Lung (tissue), 12 donors: ENCODE measurements around the gene DCUN1D1. TPM values are rescaled to one million over a fixed set of nuclear protein-coding genes. Genes with fewer than 3 reads are reported as not detected.

Experiments used
- ATAC-seq: fragments of 200-7000 bp; cut with Tn5 transposase; one replicate; pipeline ENCODE4 v1.9.1; 2020; ENCODE audit warnings: moderate number of reproducible peaks; ENCODE audit not compliant: insufficient read depth, low FRiP score
- DNase-seq, 3 donors: peaks; one replicate each; pipeline ENCODE4 v3.0.0-alpha.2; 2013 to 2017
- H3K27ac ChIP-seq, 2 donors: one replicate each; pipeline ENCODE4 v1.5.1; 2013; ENCODE audit warnings: mild to moderate bottlenecking in 2 of 2, moderate library complexity in 2 of 2, control low read depth in 1 of 2, inconsistent platforms in 1 of 2, low read depth in 1 of 2, low read length in 1 of 2
- H3K27me3 ChIP-seq, 3 donors: one replicate each; pipeline ENCODE4 v1.5.1; 2013; ENCODE audit warnings: low read length in 2 of 3; ENCODE audit not compliant: control insufficient read depth in 3 of 3, insufficient read depth in 3 of 3
- H3K36me3 ChIP-seq, 4 donors: one replicate each; pipeline ENCODE4 v1.5.1; 2013; ENCODE audit warnings: low read length in 4 of 4, mild to moderate bottlenecking in 1 of 4, moderate library complexity in 1 of 4; ENCODE audit not compliant: control insufficient read depth in 4 of 4, insufficient read depth in 4 of 4
- H3K4me1 ChIP-seq, 5 donors: one replicate each; pipeline ENCODE4 v1.5.1; 2013; ENCODE audit warnings: low read length in 5 of 5, mild to moderate bottlenecking in 2 of 5, moderate library complexity in 1 of 5; ENCODE audit not compliant: control insufficient read depth in 5 of 5, insufficient read depth in 5 of 5
- H3K4me3 ChIP-seq: one replicate; pipeline ENCODE4 v1.5.1; 2013; ENCODE audit warnings: mild to moderate bottlenecking, control low read depth, moderate library complexity
- H3K9ac ChIP-seq, 2 donors: one replicate each; pipeline ENCODE4 v1.5.1; 2013; ENCODE audit warnings: low read length in 2 of 2, control low read depth in 1 of 2; ENCODE audit not compliant: insufficient read depth in 1 of 2
- H3K9me3 ChIP-seq, 4 donors: one replicate each; pipeline ENCODE4 v1.5.1; 2013; ENCODE audit warnings: low read length in 3 of 4, mild to moderate bottlenecking in 1 of 4, moderate library complexity in 1 of 4; ENCODE audit not compliant: control insufficient read depth in 4 of 4, insufficient read depth in 3 of 4
- WGBS, 2 donors: extraction: QIAGEN DNeasy Blood & Tissue Kit; methylation state at CpG; one replicate each; pipeline ENCODE4 v1.1.7; 2013; 5-methylcytosine and 5-hydroxymethylcytosine counted together
- polyA plus RNA-seq, 2 donors: library from polyadenylated mRNA; stranded (reverse); fragments of 200-250 nt; gene quantifications; one replicate each; pipeline ENCODE4 v1.2.1, GENCODE V29; 2013
- total RNA-seq, 2 donors: library from RNA; depleted of rRNA in 1 of 2; stranded (reverse); fragments of >200 nt in 1 of 2; gene quantifications; one replicate each; pipeline ENCODE4 v1.2.1, GENCODE V29; 2014 to 2021
- TF ChIP-seq, protein P1 (sequence below): IDR thresholded peaks from 2 replicates; pipeline ENCODE4 v1.5.1; 2012; ENCODE audit warnings: mild to moderate bottlenecking; ENCODE audit errors: control extremely low read depth, extremely low read depth
- donor health status: control.
- donor health status: control.
- donor health status: Bipolar disorder and iron deficiency.
- donor health status: healthy.
- donor health status: DM: yes; HTN: yes; CAD: no.

The DCUN1D1 gene
- total and polyA plus RNA-seq, 4 donors, result 6.8 to 54.7 (median 23.5) TPM

DNA sequence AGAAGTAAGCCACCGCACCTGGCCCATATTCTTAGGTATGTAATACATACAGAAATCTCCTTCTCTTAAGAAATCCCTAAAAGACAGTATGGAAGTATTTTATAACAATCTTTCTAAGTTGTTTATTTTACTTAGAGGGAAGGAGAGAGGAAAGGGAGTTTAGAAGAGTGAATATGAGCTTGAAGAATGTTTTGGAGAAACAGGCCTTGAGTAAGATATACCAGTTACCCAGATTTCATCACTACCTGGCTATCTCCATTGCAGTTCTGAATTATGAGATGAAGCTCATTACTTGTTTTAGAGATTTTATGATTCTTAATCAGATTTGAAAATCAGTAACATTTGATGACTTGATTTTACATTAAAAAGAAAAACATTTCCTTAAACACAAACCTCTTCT, 71.9 kb downstream of the DCUN1D1 start:
- Histone ChIP-seq H3K27ac (no peak overlapping the region), H3K36me3 (peaks cover 6 to 16% (median 13%) of the 10 kb centered on the region in 4 donors), H3K9ac (no peak overlapping the region), H3K4me3 (no peak overlapping the region), H3K9me3 (no peaks in the 10 kb centered on the region), H3K4me1 (no peaks in the 10 kb centered on the region), H3K27me3 (no peaks in the 10 kb centered on the region)
- WGBS, 2 donors, result 97% methylated on average over 1 of the region's 1 CpG
- ATAC-seq, result no peak
- TF ChIP-seq, protein P1, sequence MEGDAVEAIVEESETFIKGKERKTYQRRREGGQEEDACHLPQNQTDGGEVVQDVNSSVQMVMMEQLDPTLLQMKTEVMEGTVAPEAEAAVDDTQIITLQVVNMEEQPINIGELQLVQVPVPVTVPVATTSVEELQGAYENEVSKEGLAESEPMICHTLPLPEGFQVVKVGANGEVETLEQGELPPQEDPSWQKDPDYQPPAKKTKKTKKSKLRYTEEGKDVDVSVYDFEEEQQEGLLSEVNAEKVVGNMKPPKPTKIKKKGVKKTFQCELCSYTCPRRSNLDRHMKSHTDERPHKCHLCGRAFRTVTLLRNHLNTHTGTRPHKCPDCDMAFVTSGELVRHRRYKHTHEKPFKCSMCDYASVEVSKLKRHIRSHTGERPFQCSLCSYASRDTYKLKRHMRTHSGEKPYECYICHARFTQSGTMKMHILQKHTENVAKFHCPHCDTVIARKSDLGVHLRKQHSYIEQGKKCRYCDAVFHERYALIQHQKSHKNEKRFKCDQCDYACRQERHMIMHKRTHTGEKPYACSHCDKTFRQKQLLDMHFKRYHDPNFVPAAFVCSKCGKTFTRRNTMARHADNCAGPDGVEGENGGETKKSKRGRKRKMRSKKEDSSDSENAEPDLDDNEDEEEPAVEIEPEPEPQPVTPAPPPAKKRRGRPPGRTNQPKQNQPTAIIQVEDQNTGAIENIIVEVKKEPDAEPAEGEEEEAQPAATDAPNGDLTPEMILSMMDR, result no peak
- no peak for DNase-seq

DNA sequence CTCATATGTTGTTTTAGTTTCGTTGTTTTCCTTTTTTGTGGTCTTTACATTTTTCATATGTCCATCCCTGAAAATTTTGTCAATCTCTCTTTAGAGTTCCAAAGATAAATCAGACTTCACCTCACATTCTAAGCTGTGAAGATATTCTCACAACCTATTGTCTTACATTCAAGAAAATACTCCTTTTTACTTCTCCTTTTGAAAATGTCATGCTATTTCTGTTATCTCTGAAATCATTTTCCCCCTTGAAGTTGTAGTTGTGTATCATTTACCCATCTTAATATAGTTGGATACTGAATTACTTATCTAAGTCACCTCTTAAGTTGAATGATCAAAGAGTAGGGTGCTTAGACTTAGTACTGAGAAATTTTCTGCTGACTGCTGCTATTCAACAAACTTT, 74.3 kb downstream of the DCUN1D1 start:
- Histone ChIP-seq H3K27me3 (no peaks in the 10 kb centered on the region), H3K36me3 (peaks cover 10 to 23% (median 15%) of the 10 kb centered on the region in 4 donors), H3K9me3 (no peaks in the 10 kb centered on the region), H3K27ac (no peak overlapping the region), H3K4me3 (no peak overlapping the region), H3K4me1 (no peaks in the 10 kb centered on the region), H3K9ac (no peak overlapping the region)
- TF ChIP-seq, protein P1, result no peak
- DNase-seq, result no peak
- no peak for ATAC-seq
- 47 to 99% methylated on average over 1 of the region's 1 CpG for WGBS, 2 donors

DNA sequence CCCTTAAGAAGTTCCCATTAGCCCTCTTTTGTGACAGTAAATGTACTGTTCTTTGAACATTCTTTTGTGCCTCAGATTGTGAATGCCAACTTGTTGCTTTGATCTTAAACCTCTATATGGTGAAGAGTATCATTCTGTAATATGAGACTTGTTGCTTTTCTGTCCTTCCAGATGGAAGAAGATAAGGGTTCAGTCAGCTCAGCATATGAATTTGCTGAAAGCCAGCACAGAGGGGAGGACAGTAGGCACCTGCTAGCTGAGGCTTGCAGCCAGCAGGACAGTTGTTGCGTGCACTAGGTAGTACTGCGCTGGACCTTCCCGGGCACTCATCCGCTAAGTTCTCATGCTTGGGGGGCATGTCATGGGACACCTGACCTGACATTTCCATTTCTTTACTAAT, 74.7 kb downstream of the DCUN1D1 start:
- TF ChIP-seq, protein P1, result no peak
- H3K27ac ChIP-seq, result no peak overlapping the region
- DNase-seq, result no peak
- H3K27me3 ChIP-seq, result no peaks in the 10 kb centered on the region
- H3K4me1 ChIP-seq, result no peaks in the 10 kb centered on the region
- H3K9ac ChIP-seq, result no peak overlapping the region
- no peaks in the 10 kb centered on the region for H3K9me3 ChIP-seq
- ATAC-seq, result no peak
- WGBS, 2 donors, result 97 to 99% methylated on average over 4 of the region's 4 CpGs
- H3K4me3 ChIP-seq, result no peak overlapping the region
- peaks cover 10 to 23% (median 14%) of the 10 kb centered on the region in 4 donors for H3K36me3 ChIP-seq

DNA sequence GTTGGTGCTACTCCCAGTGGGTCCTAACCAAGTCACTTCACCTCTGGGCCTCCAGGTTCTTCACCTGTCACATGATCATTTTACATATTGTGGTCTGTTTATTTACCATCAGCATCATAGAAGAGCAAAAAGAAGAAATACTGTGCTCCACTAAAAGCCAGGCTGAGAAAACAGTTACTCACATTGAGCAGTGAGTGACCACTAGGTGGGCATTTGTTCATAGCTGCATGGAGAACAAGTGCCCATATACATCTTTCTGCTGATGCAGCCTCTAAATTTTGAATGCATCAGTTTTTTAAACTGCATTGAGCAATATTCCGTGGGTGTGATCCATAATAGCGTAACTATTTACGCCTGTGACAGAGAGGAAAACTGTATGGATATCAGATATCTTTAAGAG, 76.2 kb downstream of the DCUN1D1 start:
- no peaks in the 10 kb centered on the region for H3K27me3 ChIP-seq
- 90 to 94% methylated on average over 3 of the region's 3 CpGs for WGBS, 2 donors
- TF ChIP-seq, protein P1, result no peak
- H3K27ac ChIP-seq, result no peak overlapping the region
- ATAC-seq (no peak), DNase-seq (no peak)
- no peak overlapping the region for H3K4me3 ChIP-seq
- no peaks in the 10 kb centered on the region for H3K4me1 ChIP-seq
- peaks cover 9 to 19% (median 13%) of the 10 kb centered on the region in 4 donors for H3K36me3 ChIP-seq
- no peaks in the 10 kb centered on the region for H3K9me3 ChIP-seq
- no peak overlapping the region for H3K9ac ChIP-seq
